ENCODE data around the gene BAZ2A.
"Not testable (repeated sequence)": the region's sequence is repeated elsewhere in the genome, so short reads cannot be mapped to it uniquely, and the experiment has no call there.

BAZ2A gene

GRCh38 chr12:56668197-56668457 lies 38.0 kb upstream of the BAZ2A start:
- Mint-ChIP-seq H3K9me3 (no peaks in the 10 kb centered on the region), H3K4me3 (no peak overlapping the region), H3K27me3 (ENCODE audit: low read depth) (no peaks in the 10 kb centered on the region), H3K4me1 (peaks cover 5% of the 10 kb centered on the region), H3K36me3 (ENCODE audit: low read depth) (peaks cover 74% of the 10 kb centered on the region), H3K27ac (no peak overlapping the region)
- TF ChIP-seq, protein P1, sequence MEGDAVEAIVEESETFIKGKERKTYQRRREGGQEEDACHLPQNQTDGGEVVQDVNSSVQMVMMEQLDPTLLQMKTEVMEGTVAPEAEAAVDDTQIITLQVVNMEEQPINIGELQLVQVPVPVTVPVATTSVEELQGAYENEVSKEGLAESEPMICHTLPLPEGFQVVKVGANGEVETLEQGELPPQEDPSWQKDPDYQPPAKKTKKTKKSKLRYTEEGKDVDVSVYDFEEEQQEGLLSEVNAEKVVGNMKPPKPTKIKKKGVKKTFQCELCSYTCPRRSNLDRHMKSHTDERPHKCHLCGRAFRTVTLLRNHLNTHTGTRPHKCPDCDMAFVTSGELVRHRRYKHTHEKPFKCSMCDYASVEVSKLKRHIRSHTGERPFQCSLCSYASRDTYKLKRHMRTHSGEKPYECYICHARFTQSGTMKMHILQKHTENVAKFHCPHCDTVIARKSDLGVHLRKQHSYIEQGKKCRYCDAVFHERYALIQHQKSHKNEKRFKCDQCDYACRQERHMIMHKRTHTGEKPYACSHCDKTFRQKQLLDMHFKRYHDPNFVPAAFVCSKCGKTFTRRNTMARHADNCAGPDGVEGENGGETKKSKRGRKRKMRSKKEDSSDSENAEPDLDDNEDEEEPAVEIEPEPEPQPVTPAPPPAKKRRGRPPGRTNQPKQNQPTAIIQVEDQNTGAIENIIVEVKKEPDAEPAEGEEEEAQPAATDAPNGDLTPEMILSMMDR (IDR thresholded peaks at IDR 0.05; ENCODE audit: unreplicated experiment in 3 of 3), result no peak

DNA sequence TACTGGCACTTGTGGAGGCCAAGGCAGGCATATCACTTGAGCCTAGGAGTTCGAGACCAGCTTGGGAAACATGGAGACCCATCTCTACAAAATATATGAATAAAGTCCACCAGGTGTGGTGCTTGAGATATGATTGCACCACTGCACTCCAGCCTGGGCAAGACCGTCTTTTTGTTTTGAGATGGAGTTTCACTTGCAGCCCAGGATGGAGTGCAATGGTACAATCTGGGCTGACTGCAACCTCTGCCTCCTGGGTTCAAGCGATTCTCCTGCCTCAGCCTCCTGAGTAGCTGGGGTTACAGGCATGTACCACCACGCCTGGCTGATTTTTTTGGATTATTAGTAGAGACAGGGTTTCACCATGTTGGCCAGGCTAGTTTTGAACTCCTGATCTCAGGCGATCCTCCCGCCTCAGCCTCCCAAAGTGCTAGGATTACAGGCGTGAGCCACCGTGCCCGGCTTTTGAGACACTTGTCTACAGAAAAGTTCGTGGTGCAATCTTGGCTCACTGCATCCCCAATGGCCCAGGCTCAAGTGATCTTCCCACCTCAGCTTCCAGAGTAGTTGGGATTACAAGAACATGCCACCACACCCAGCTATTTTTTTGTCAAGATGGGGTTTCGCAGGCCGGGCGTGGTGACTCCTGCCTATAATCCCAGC lies 32.0 kb upstream of the BAZ2A start:
- Mint-ChIP-seq H3K4me3 (no peak overlapping the region), H3K27me3 (ENCODE audit: low read depth) (no peaks in the 10 kb centered on the region), H3K9me3 (no peaks in the 10 kb centered on the region), H3K27ac (no peak overlapping the region), H3K36me3 (ENCODE audit: low read depth) (peaks cover 33% of the 10 kb centered on the region), H3K4me1 (no peaks in the 10 kb centered on the region)
- TF ChIP-seq, protein P1 (IDR thresholded peaks at IDR 0.05; ENCODE audit: unreplicated experiment in 3 of 3), result no peak

GRCh38 chr12:56661560-56661959 lies 31.4 kb upstream of the BAZ2A start:
- H3K27ac Mint-ChIP-seq, result no peak overlapping the region
- H3K36me3 Mint-ChIP-seq (ENCODE audit: low read depth), result peaks cover 32% of the 10 kb centered on the region
- no peaks in the 10 kb centered on the region for H3K27me3 Mint-ChIP-seq (ENCODE audit: low read depth)
- H3K9me3 Mint-ChIP-seq, result no peaks in the 10 kb centered on the region
- H3K4me3 Mint-ChIP-seq, result no peak overlapping the region
- no peaks in the 10 kb centered on the region for H3K4me1 Mint-ChIP-seq
- TF ChIP-seq, protein P1 (IDR thresholded peaks at IDR 0.05; ENCODE audit: unreplicated experiment in 3 of 3), result no peak

DNA sequence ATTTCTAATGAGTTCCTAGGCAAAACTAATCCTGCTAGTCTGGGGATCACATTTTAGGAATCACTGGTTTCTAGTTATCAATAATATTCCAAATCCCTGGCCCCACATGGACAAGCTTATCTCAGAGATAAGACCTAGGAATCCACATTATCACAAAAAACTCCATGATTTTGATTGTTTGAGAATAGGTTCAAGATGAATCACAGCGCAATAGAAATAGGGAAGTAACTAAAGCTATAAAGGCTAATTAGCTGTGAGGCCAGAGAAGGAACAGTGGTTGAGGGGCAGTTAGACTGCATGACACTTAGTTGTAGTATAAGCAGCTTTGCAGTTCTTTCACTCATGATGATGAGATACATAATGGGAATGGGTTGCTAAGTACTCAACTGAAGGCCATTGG lies 28.8 kb upstream of the BAZ2A start:
- Mint-ChIP-seq H3K4me3 (no peak overlapping the region), H3K36me3 (ENCODE audit: low read depth) (peaks cover 21% of the 10 kb centered on the region), H3K27me3 (ENCODE audit: low read depth) (no peaks in the 10 kb centered on the region), H3K27ac (no peak overlapping the region), H3K9me3 (peaks cover 11% of the 10 kb centered on the region), H3K4me1 (no peaks in the 10 kb centered on the region)
- TF ChIP-seq, protein P1 (IDR thresholded peaks at IDR 0.05; ENCODE audit: unreplicated experiment in 3 of 3), result no peak

GRCh38 chr12:56657416-56658379 lies 27.6 kb upstream of the BAZ2A start:
- H3K4me1 Mint-ChIP-seq, result no peaks in the 10 kb centered on the region

GRCh38 chr12:56653781-56654180 lies 23.7 kb upstream of the BAZ2A start:
- Mint-ChIP-seq H3K9me3 (peaks cover 24% of the 10 kb centered on the region), H3K36me3 (ENCODE audit: low read depth) (peaks cover 28% of the 10 kb centered on the region)
- H3K27me3 Mint-ChIP-seq (ENCODE audit: low read depth); H3K4me1 Mint-ChIP-seq; H3K4me3 Mint-ChIP-seq; H3K27ac Mint-ChIP-seq: not testable (repeated sequence)

More at GRCh38 chr12:56657416-56658379, 27.6 kb upstream of the BAZ2A start:
- Mint-ChIP-seq H3K9me3 (peaks cover 21% of the 10 kb centered on the region), H3K36me3 (ENCODE audit: low read depth) (peaks cover 22% of the 10 kb centered on the region), H3K4me3 (no peak overlapping the region), H3K27me3 (ENCODE audit: low read depth) (no peaks in the 10 kb centered on the region), H3K27ac (no peak overlapping the region)
- TF ChIP-seq, protein P1 (IDR thresholded peaks at IDR 0.05; ENCODE audit: unreplicated experiment in 3 of 3), result no peak

DNA sequence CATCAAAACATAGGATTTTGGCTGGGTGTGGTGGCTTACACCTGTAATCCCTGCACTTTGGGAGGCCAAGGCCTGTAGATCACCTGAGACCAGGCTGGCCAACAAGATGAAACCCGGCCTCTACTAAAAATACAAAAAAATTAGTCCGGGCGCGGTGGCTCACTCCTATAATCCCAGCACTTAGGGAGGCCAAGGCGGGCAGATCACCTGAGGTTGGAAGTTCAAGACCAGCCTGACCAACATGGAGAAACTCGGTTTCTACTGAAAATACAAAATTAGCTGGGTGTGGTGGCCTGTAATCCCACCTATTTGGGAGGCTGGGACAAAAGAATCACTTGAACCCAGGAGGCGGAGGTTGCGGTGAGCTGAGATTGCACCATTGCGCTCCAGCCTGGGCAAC lies 17.9 kb upstream of the BAZ2A start:
- H3K4me1 Mint-ChIP-seq, result peaks cover 18% of the 10 kb centered on the region
- not testable (repeated sequence) for H3K27me3 Mint-ChIP-seq (ENCODE audit: low read depth)
- peaks cover 31% of the 10 kb centered on the region for H3K36me3 Mint-ChIP-seq (ENCODE audit: low read depth)

More for the DNA sequence above, 17.9 kb upstream of the BAZ2A start:
- H3K27ac Mint-ChIP-seq, H3K9me3 Mint-ChIP-seq: not testable (repeated sequence)
- H3K4me3 Mint-ChIP-seq, result peak overlapping the region in 1 of 3 experiments; percentile 32

Data from nephron (organoid).